HepG2 (cell line): Measurements from ENCODE around the gene ZFAND6. TPM values are rescaled to one million over a fixed set of nuclear protein-coding genes. Genes with fewer than 3 reads are reported as not detected.

Experiments used
- FOXM1 ChIP-seq: sonication (generic); formaldehyde crosslinking; IDR thresholded peaks from 2 replicates; pipeline ENCODE4 v1.5.0; 2020; ENCODE audit warnings: missing genetic modification reagents
- HNRNPK ChIP-seq: fragments of 200-400 bp; formaldehyde crosslinking; IDR thresholded peaks from 2 replicates; pipeline ENCODE4 v1.6.1; 2018; ENCODE audit warnings: low read length, low read depth, moderate library complexity, mild to moderate bottlenecking; ENCODE audit not compliant: poor library complexity, severe bottlenecking
- NR2F1 ChIP-seq, 2 experiments: fragments of 450-650 bp in 1 of 2; formaldehyde crosslinking in 1 of 2; IDR thresholded peaks; 2 replicates each; pipeline versions ENCODE4 v1.5.0 to v1.6.1; 2016 to 2020; ENCODE audit warnings: mild to moderate bottlenecking in 1 of 2, missing compliant biosample characterization in 1 of 2, missing genetic modification reagents in 1 of 2, moderate library complexity in 1 of 2
- PAWR ChIP-seq: sonication (generic); formaldehyde crosslinking; IDR thresholded peaks from 2 replicates; pipeline ENCODE4 v1.4.0; 2020; ENCODE audit warnings: missing genetic modification reagents, mild to moderate bottlenecking, borderline replicate concordance
- PLRG1 ChIP-seq: fragments of 450-650 bp; conservative IDR thresholded peaks from 2 replicates; pipeline ENCODE4 v1.6.1; 2016
- RBFOX2 ChIP-seq: fragments of 200-400 bp; formaldehyde crosslinking; IDR thresholded peaks from 2 replicates; pipeline ENCODE4 v1.6.1; 2017; ENCODE audit warnings: low read depth, mild to moderate bottlenecking, low read length
- TMF1 ChIP-seq: sonication (generic); formaldehyde crosslinking; IDR thresholded peaks from 2 replicates; pipeline ENCODE4 v1.8.1; 2022; ENCODE audit warnings: low read depth, missing genetic modification reagents
- ZBTB20 ChIP-seq: sonication (generic); formaldehyde crosslinking; IDR thresholded peaks from 2 replicates; pipeline ENCODE4 v1.8.1; 2023; ENCODE audit warnings: missing genetic modification reagents, low read depth, mild to moderate bottlenecking, borderline replicate concordance
- ZBTB42 ChIP-seq: sonication (generic); formaldehyde crosslinking; IDR thresholded peaks from 2 replicates; pipeline ENCODE4 v1.5.0; 2020; ENCODE audit warnings: mild to moderate bottlenecking, missing genetic modification reagents
- ZC3H13 ChIP-seq: sonication (generic); formaldehyde crosslinking; IDR thresholded peaks from 2 replicates; pipeline ENCODE4 v1.8.1; 2023; ENCODE audit warnings: mild to moderate bottlenecking, missing genetic modification reagents, moderate library complexity
- ZFP36L1 ChIP-seq: sonication (generic); formaldehyde crosslinking; IDR thresholded peaks from 2 replicates; pipeline ENCODE4 v1.8.0; 2022; ENCODE audit warnings: mild to moderate bottlenecking, missing genetic modification reagents, moderate library complexity
- ZFY ChIP-seq: sonication (generic); formaldehyde crosslinking; IDR thresholded peaks from 2 replicates; pipeline ENCODE4 v1.4.0; 2020; ENCODE audit warnings: missing genetic modification reagents
- ZNF121 ChIP-seq: sonication (generic); formaldehyde crosslinking; IDR thresholded peaks from 2 replicates; pipeline ENCODE4 v1.5.0; 2020; ENCODE audit warnings: mild to moderate bottlenecking, missing genetic modification reagents
- ZNF264 ChIP-seq: sonication (generic); formaldehyde crosslinking; IDR thresholded peaks from 2 replicates; pipeline ENCODE4 v1.4.0; 2020; ENCODE audit warnings: missing genetic modification reagents
- ZNF549 ChIP-seq: sonication (generic); formaldehyde crosslinking; IDR thresholded peaks from 2 replicates; pipeline ENCODE4 v1.5.0; 2020; ENCODE audit warnings: missing genetic modification reagents
- ZNF670 ChIP-seq: sonication (generic); formaldehyde crosslinking; IDR thresholded peaks from 2 replicates; pipeline ENCODE4 v1.8.0; 2022; ENCODE audit warnings: mild to moderate bottlenecking, missing genetic modification reagents, borderline replicate concordance
- ZNF703 ChIP-seq: sonication (generic); formaldehyde crosslinking; IDR thresholded peaks from 2 replicates; pipeline ENCODE4 v1.5.1; 2020; ENCODE audit warnings: missing genetic modification reagents, mild to moderate bottlenecking, moderate library complexity, borderline replicate concordance
- ZNF724P ChIP-seq: sonication (generic); formaldehyde crosslinking; IDR thresholded peaks from 2 replicates; pipeline ENCODE4 v1.8.0; 2022; ENCODE audit warnings: missing genetic modification reagents, borderline replicate concordance
- ZSCAN21 ChIP-seq: sonication (generic); formaldehyde crosslinking; IDR thresholded peaks from 2 replicates; pipeline ENCODE4 v1.8.0; 2022; ENCODE audit warnings: mild to moderate bottlenecking, missing genetic modification reagents, moderate library complexity, borderline replicate concordance
- polyA plus RNA-seq, 8 experiments: library from polyadenylated mRNA; depleted of rRNA in 3 of 8; stranded (reverse) in 7 of 8; unstranded in 1 of 8; fragments of >200 nt; fragmentation: Illumina TruSeq in 4 of 8; extraction: Trizol in 4 of 8; gene quantifications; 2 replicates each; pipeline versions ENCODE4 v1.2.1 to v1.2.3, GENCODE V29; 2011 to 2016; ENCODE audit warnings: low read depth in 4 of 8, missing spikeins in 1 of 8, mixed read lengths in 1 of 8; ENCODE audit not compliant: insufficient read depth in 1 of 8
- total RNA-seq, 5 experiments: library from RNA; depleted of rRNA; stranded (reverse); fragments of >200 nt; fragmentation: Illumina TruSeq; extraction: Trizol; gene quantifications; 2 replicates each; pipeline ENCODE4 v1.2.3, GENCODE V29; 2016; ENCODE audit warnings: low read depth in 1 of 5
- TF ChIP-seq, protein P1 (sequence below): sonication (generic); formaldehyde crosslinking; IDR thresholded peaks from 2 replicates; pipeline ENCODE4 v1.8.0; 2022; ENCODE audit warnings: low read depth, missing genetic modification reagents
- TF ChIP-seq, protein P2 (sequence below): IDR thresholded peaks from 2 replicates; pipeline ENCODE4 v1.6.1; 2016; ENCODE audit warnings: missing compliant biosample characterization, missing genetic modification reagents, borderline replicate concordance
- TF ChIP-seq, protein P3 (sequence below): sonication (generic); formaldehyde crosslinking; IDR thresholded peaks from 2 replicates; pipeline ENCODE4 v1.8.0; 2022; ENCODE audit warnings: missing genetic modification reagents, mild to moderate bottlenecking, borderline replicate concordance
- TF ChIP-seq, protein P4 (sequence below): sonication (generic); formaldehyde crosslinking; IDR thresholded peaks from 2 replicates; pipeline ENCODE4 v1.4.0; 2020; ENCODE audit warnings: mild to moderate bottlenecking, missing genetic modification reagents
- TF ChIP-seq, protein P5 (sequence below): sonication (generic); formaldehyde crosslinking; IDR thresholded peaks from 2 replicates; pipeline ENCODE4 v1.5.0; 2020; ENCODE audit warnings: missing genetic modification reagents, mild to moderate bottlenecking, borderline replicate concordance

Gene ZFAND6
- total and polyA plus RNA-seq, 2 of the 13 experiments (the other 11 are each of a cell fraction or from before 2014, with no cell fraction given), result 84.2 to 115 TPM

DNA sequence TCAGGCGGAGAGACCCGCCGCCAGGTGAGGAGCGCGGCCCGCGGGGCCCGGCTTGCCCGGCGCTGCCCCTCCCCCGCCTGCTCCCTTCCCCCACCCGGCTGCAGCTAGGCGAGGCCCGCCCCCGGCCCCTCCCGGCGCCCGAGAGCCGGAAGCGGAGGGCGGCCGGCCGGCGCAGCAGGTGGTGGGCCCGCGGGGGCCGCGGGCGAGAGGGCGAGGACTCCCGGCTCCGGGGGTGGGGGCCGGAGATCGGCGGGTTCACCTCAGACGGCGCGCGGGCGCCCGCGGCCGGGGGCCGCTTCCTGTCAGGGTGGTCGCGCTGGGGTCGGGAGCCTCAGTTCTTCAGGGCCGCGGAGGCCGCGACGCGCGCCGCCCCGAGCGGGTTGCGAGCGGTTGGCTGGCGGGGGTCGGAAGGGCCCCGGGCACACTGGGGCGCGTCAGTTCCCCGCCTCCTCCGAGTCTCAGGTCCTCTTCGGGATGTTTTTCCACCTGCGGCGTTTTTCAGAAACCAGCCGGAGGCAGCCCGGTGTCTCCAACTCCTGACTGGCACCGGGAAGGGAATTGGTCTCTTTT is 395 bp downstream of the ZFAND6 start (continued):
- TF ChIP-seq, protein P1, sequence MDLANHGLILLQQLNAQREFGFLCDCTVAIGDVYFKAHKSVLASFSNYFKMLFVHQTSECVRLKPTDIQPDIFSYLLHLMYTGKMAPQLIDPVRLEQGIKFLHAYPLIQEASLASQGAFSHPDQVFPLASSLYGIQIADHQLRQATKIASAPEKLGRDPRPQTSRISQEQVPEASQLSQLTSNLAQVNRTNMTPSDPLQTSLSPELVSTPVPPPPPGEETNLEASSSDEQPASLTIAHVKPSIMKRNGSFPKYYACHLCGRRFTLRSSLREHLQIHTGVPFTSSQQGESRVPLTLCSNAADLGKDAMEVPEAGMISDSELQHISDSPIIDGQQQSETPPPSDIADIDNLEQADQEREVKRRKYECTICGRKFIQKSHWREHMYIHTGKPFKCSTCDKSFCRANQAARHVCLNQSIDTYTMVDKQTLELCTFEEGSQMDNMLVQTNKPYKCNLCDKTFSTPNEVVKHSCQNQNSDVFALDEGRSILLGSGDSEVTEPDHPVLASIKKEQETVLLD, result 0 out of 2 replicates have a peak, but pooled peaks have one; percentile 50
- TF ChIP-seq ZSCAN21 (CRISPR knock-in tag), result no peak
- TF ChIP-seq ZNF670 (CRISPR knock-in tag), result no peak
- no peak for TF ChIP-seq NR2F1 (CRISPR knock-in tag; IDR thresholded peaks at IDR 0.05)
- TF ChIP-seq PLRG1, result no peak
- TF ChIP-seq ZNF724P (CRISPR knock-in tag), result no peak
- no peak for TF ChIP-seq ZNF264
- no peak for TF ChIP-seq ZNF549 (CRISPR knock-in tag)
- no peak for TF ChIP-seq ZNF121
- no peak for TF ChIP-seq ZBTB42 (CRISPR knock-in tag)
- peak; percentile 64 for TF ChIP-seq ZFY (CRISPR knock-in tag)
- TF ChIP-seq ZBTB20, result no peak
- TF ChIP-seq ZC3H13 (CRISPR knock-in tag), result no peak; the same call in 1 of the 2 replicates
- no peak for TF ChIP-seq PAWR (CRISPR knock-in tag)
- TF ChIP-seq ZFP36L1 (CRISPR knock-in tag), result no peak
- TF ChIP-seq HNRNPK, result peak; percentile 50
- no peak for TF ChIP-seq TMF1 (CRISPR knock-in tag)
- TF ChIP-seq, protein P2, sequence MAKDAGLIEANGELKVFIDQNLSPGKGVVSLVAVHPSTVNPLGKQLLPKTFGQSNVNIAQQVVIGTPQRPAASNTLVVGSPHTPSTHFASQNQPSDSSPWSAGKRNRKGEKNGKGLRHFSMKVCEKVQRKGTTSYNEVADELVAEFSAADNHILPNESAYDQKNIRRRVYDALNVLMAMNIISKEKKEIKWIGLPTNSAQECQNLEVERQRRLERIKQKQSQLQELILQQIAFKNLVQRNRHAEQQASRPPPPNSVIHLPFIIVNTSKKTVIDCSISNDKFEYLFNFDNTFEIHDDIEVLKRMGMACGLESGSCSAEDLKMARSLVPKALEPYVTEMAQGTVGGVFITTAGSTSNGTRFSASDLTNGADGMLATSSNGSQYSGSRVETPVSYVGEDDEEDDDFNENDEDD, result no peak
- peak; percentile 48 for TF ChIP-seq RBFOX2
- no peak for TF ChIP-seq FOXM1 (CRISPR knock-in tag)
- TF ChIP-seq, protein P3, sequence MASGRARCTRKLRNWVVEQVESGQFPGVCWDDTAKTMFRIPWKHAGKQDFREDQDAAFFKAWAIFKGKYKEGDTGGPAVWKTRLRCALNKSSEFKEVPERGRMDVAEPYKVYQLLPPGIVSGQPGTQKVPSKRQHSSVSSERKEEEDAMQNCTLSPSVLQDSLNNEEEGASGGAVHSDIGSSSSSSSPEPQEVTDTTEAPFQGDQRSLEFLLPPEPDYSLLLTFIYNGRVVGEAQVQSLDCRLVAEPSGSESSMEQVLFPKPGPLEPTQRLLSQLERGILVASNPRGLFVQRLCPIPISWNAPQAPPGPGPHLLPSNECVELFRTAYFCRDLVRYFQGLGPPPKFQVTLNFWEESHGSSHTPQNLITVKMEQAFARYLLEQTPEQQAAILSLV, result no peak
- TF ChIP-seq, protein P4, sequence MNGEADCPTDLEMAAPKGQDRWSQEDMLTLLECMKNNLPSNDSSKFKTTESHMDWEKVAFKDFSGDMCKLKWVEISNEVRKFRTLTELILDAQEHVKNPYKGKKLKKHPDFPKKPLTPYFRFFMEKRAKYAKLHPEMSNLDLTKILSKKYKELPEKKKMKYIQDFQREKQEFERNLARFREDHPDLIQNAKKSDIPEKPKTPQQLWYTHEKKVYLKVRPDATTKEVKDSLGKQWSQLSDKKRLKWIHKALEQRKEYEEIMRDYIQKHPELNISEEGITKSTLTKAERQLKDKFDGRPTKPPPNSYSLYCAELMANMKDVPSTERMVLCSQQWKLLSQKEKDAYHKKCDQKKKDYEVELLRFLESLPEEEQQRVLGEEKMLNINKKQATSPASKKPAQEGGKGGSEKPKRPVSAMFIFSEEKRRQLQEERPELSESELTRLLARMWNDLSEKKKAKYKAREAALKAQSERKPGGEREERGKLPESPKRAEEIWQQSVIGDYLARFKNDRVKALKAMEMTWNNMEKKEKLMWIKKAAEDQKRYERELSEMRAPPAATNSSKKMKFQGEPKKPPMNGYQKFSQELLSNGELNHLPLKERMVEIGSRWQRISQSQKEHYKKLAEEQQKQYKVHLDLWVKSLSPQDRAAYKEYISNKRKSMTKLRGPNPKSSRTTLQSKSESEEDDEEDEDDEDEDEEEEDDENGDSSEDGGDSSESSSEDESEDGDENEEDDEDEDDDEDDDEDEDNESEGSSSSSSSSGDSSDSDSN (CRISPR knock-in tag), result peak; percentile 45; the same call in 1 of the 2 replicates
- no peak for TF ChIP-seq ZNF703 (CRISPR knock-in tag)
- TF ChIP-seq, protein P5, sequence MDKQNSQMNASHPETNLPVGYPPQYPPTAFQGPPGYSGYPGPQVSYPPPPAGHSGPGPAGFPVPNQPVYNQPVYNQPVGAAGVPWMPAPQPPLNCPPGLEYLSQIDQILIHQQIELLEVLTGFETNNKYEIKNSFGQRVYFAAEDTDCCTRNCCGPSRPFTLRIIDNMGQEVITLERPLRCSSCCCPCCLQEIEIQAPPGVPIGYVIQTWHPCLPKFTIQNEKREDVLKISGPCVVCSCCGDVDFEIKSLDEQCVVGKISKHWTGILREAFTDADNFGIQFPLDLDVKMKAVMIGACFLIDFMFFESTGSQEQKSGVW, result no peak
